DOHH2 (cell line): ENCODE results near the gene HSPA6.
"Not testable (repeated sequence)": the region's sequence is repeated elsewhere in the genome, so short reads cannot be mapped to it uniquely, and the experiment has no call there.

ENCODE experiments used
- H3F3A ChIP-seq: fragments of 200-600 bp; sonication (generic), shearing (Covaris generic); 2 replicates; pipeline ENCODE4 v1.6.0; 2016; ENCODE audit warnings: antibody characterized with exemption, mild to moderate bottlenecking; ENCODE audit not compliant: control insufficient read depth, insufficient read depth
- H3K27ac ChIP-seq: fragments of 200-600 bp; sonication (generic); 2 replicates; pipeline ENCODE4 v1.5.1; 2014; ENCODE audit warnings: low read depth, mild to moderate bottlenecking, low read length, moderate library complexity
- H3K27me3 ChIP-seq: fragments of 200-600 bp; sonication (generic); 2 replicates; pipeline ENCODE4 v1.6.1; 2014; ENCODE audit warnings: mild to moderate bottlenecking, low read length, mixed read lengths; ENCODE audit not compliant: control insufficient read depth
- H3K36me3 ChIP-seq: fragments of 200-600 bp; sonication (generic); 2 replicates; pipeline ENCODE4 v1.6.1; 2014; ENCODE audit warnings: mild to moderate bottlenecking, low read length, moderate library complexity, mixed read lengths; ENCODE audit not compliant: control insufficient read depth
- H3K4me1 ChIP-seq: fragments of 200-600 bp; sonication (generic); 2 replicates; pipeline ENCODE4 v1.6.1; 2014; ENCODE audit warnings: mild to moderate bottlenecking, low read length, mixed read lengths; ENCODE audit not compliant: control insufficient read depth
- H3K4me2 ChIP-seq: fragments of 200-600 bp; sonication (generic); 2 replicates; pipeline ENCODE4 v1.6.0; 2014; ENCODE audit warnings: mild to moderate bottlenecking, low read length, moderate library complexity
- H3K4me3 ChIP-seq: fragments of 200-600 bp; sonication (generic); 2 replicates; pipeline ENCODE4 v1.5.1; 2014; ENCODE audit warnings: mild to moderate bottlenecking, low read length, mixed read lengths
- H3K79me2 ChIP-seq: fragments of 200-600 bp; sonication (generic); 2 replicates; pipeline ENCODE4 v1.6.1; 2014; ENCODE audit warnings: mild to moderate bottlenecking, low read length, mixed read lengths; ENCODE audit not compliant: control insufficient read depth
- H3K9me2 ChIP-seq: fragments of 200-600 bp; sonication (generic); replicated peaks from 2 replicates; pipeline ENCODE4 v1.6.1; 2014; ENCODE audit warnings: mild to moderate bottlenecking, low read length, mixed read lengths; ENCODE audit not compliant: control insufficient read depth
- H3K9me3 ChIP-seq: fragments of 200-600 bp; sonication (generic); 2 replicates; pipeline ENCODE4 v1.6.1; 2014; ENCODE audit warnings: antibody characterized with exemption, low read length, mixed read lengths; ENCODE audit not compliant: control insufficient read depth, insufficient read depth
- H4K20me1 ChIP-seq: fragments of 200-600 bp; sonication (generic); 2 replicates; pipeline ENCODE4 v1.6.0; 2014; ENCODE audit warnings: low read depth, mild to moderate bottlenecking, antibody characterized with exemption, low read length, moderate library complexity; ENCODE audit not compliant: control insufficient read depth, insufficient read depth
- CTCF ChIP-seq: fragments of 200-600 bp; sonication (generic); IDR thresholded peaks from one replicate; pipeline ENCODE4 v1.5.1; 2014; ENCODE audit warnings: antibody characterized with exemption, mild to moderate bottlenecking, low read depth, low read length; ENCODE audit not compliant: poor library complexity, severe bottlenecking
- EZH2phosphoT487 ChIP-seq: fragments of 200-600 bp; sonication (generic); IDR thresholded peaks from 2 replicates; pipeline ENCODE4 v1.6.1; 2017; ENCODE audit warnings: borderline replicate concordance, mild to moderate bottlenecking, antibody characterized with exemption, low read length, moderate library complexity, mixed read lengths

The HSPA6 gene

DNA sequence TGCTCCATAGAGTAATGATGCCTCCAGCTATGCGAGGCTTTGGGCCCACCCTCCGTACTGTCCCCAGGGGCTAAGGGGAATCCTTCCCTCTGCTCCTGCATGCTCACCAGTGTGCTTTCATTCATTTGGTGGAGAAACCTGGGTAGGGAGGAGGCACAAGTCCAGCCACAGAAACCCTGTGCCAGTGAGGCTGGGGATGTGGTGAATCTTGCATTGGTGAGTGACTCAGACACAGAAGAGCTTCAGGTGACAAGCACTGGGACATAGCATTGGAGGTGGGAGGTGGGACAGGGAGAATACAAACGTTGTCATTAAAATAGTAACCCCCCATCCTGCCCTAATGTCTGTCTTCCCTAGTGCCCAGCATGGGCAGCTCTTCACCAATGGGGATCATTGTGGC lies 13.9 kb upstream of the HSPA6 start:
- TF ChIP-seq CTCF (no peak), EZH2phosphoT487 (no peak)

GRCh38 chr1:161511018-161511755 lies 13.2 kb upstream of the HSPA6 start:
- H3K79me2 ChIP-seq, result no peaks in the 10 kb centered on the region
- H3K9me3 ChIP-seq, result no peaks in the 10 kb centered on the region
- H3K4me3 ChIP-seq, result no peak overlapping the region
- H3K27me3 ChIP-seq, result no peaks in the 10 kb centered on the region
- no peak overlapping the region for H3K27ac ChIP-seq
- H3K9me2 ChIP-seq, result no peaks in the 10 kb centered on the region
- TF ChIP-seq CTCF (no peak), EZH2phosphoT487 (no peak)
- no peaks in the 10 kb centered on the region for H3K36me3 ChIP-seq
- peaks cover 4% of the 10 kb centered on the region; the same call in 1 of the 2 replicates for H3K4me1 ChIP-seq
- H4K20me1 ChIP-seq, result no peaks in the 10 kb centered on the region
- H3K4me2 ChIP-seq, result no peak overlapping the region
- H3F3A ChIP-seq, result no peaks in the 10 kb centered on the region

More for the DNA sequence above, 13.9 kb upstream of the HSPA6 start:
- no peak overlapping the region for H3K27ac ChIP-seq
- peaks cover 11% of the 10 kb centered on the region for H3K4me1 ChIP-seq
- no peaks in the 10 kb centered on the region for H3K79me2 ChIP-seq
- no peaks in the 10 kb centered on the region for H3K27me3 ChIP-seq
- H3K4me2 ChIP-seq, result no peak overlapping the region
- H3K9me2 ChIP-seq, result no peaks in the 10 kb centered on the region
- H4K20me1 ChIP-seq, result no peaks in the 10 kb centered on the region
- H3K9me3 ChIP-seq, result no peaks in the 10 kb centered on the region
- no peaks in the 10 kb centered on the region for H3K36me3 ChIP-seq
- no peak overlapping the region for H3K4me3 ChIP-seq
- no peaks in the 10 kb centered on the region for H3F3A ChIP-seq

GRCh38 chr1:161511756-161512060 lies 12.6 kb upstream of the HSPA6 start:
- TF ChIP-seq CTCF (no peak), EZH2phosphoT487 (no peak)

DNA sequence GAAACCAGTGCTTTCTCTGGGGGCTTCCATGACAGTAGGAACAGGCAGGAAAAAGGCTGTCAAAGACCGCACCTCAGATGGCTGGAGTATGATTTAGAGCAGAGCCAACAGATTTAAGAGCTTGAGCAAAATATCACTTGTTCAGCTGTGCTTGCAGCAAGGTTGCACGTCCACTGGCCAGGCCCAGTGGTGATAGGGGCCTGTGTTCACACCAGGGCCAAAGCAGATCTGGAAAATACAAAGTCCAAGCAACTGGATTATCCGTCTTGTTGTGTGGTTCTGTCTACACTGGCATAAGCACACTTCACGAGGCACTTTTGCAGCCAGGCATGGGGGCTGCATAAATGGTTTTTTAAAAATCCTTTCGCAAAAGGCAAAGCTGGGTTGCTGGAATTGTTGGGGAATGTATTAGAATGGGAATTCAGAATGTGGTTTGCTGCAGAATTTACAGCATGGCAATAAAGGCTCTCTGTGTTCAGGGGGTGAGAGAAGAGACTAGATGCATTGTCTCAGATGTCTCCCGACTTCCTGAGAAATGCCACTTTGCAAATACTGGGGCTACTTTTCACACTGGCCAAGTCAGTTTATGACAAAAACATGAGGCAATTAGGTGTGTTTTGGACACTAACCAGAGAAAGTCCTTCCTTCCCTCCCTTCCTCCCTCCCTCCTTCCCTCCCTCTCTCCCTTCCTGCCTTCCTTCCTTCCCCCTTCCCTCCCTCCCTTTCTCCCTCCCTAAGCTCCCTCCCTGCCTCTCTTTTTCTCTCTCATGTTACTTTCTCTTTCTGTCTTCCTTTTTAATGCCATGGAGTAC lies 11.5 kb upstream of the HSPA6 start:
- not testable (repeated sequence) for H4K20me1 ChIP-seq, H3F3A ChIP-seq, H3K9me3 ChIP-seq, H3K4me3 ChIP-seq, H3K4me1 ChIP-seq, H3K79me2 ChIP-seq, H3K27ac ChIP-seq, H3K4me2 ChIP-seq, H3K36me3 ChIP-seq, H3K27me3 ChIP-seq, H3K9me2 ChIP-seq

More at GRCh38 chr1:161511756-161512060, 12.6 kb upstream of the HSPA6 start:
- no peaks in the 10 kb centered on the region for H3F3A ChIP-seq
- no peaks in the 10 kb centered on the region for H3K9me2 ChIP-seq
- H3K9me3 ChIP-seq, result no peaks in the 10 kb centered on the region
- H4K20me1 ChIP-seq, result no peaks in the 10 kb centered on the region
- no peak overlapping the region for H3K27ac ChIP-seq
- H3K79me2 ChIP-seq, result no peaks in the 10 kb centered on the region
- no peak overlapping the region for H3K4me3 ChIP-seq
- H3K4me1 ChIP-seq, result peaks cover 3% of the 10 kb centered on the region; the same call in 1 of the 2 replicates
- no peak overlapping the region for H3K4me2 ChIP-seq
- H3K36me3 ChIP-seq, result no peaks in the 10 kb centered on the region
- no peaks in the 10 kb centered on the region for H3K27me3 ChIP-seq

DNA sequence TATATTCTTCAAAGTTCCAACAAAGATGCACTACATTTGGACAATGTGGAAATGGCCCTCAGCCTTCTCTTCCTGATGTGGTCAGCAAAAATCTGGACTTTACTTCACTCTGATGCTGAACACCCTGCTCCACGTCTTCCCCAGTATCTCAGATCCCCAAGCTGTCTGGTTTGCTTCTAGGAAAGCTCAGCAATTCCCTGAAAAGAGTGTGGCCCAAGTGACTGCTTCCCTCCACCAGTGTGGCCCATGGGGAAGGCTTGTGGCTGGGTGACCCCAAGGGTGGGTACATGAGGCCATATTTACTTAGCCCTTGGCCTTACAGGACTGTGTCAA lies 10.9 kb upstream of the HSPA6 start:
- H3F3A ChIP-seq, result not testable (repeated sequence)

More for the DNA sequence above, 10.9 kb upstream of the HSPA6 start:
- not testable (repeated sequence) for H3K9me3 ChIP-seq, H3K4me2 ChIP-seq, H3K4me1 ChIP-seq, H3K9me2 ChIP-seq, H3K27me3 ChIP-seq, H3K36me3 ChIP-seq, H3K27ac ChIP-seq, H4K20me1 ChIP-seq, H3K79me2 ChIP-seq, H3K4me3 ChIP-seq
